ENCODE data around the gene EMILIN2.

DNA sequence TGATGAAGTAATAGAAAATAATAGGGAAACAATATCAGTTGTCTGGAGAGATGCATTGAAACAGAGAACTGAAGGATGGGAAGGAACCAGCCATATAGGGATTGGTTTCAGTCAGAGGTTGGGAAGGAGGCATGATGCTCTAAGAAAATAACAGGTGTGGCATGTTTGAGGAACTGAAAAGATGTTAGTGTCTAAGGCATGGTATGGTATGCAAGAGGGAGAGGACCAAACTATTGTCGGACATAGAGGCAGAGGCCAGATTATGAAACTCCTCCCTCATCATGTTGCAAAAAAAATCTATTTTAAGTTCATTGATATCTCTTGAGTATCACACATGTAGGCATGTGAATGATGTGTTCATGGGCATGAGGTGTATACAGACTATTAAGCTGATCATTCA, 48.9 kb upstream of the EMILIN2 start:
- TF ChIP-seq POLR2A (IDR thresholded peaks at IDR 0.05; ENCODE audit: low read length) = no peak
- TF ChIP-seq GATA1 (IDR thresholded peaks at IDR 0.05; ENCODE audit: low read depth, low read length) = no peak
